Esophagus squamous epithelium (tissue), 5 donors: Measurements from ENCODE around the gene PRPH. TPM values are rescaled to one million over a fixed set of nuclear protein-coding genes. Genes with fewer than 3 reads are reported as not detected.
"Not testable (repeated sequence)": the region's sequence is repeated elsewhere in the genome, so short reads cannot be mapped to it uniquely, and the experiment has no call there.

Experiments
- DNase-seq: peaks from one replicate; lab custom pipeline; 2025; lab: John Stamatoyannopoulos, UW
- H3K27ac ChIP-seq, 4 donors: fragments of 200-600 bp; sonication (generic); one replicate each; pipeline ENCODE4 v1.5.1; 2016 to 2019; ENCODE audit warnings: mild to moderate bottlenecking in 1 of 4
- H3K27me3 ChIP-seq, 4 donors: fragments of 200-600 bp; sonication (generic); 1 replicate in 3 of 4; 2 replicates in 1 of 4; pipeline versions ENCODE4 v1.5.1 to v1.6.0; 2017 to 2021; ENCODE audit warnings: antibody characterized with exemption in 1 of 4
- H3K36me3 ChIP-seq, 3 donors: fragments of 200-600 bp; sonication (generic); one replicate each; pipeline ENCODE4 v1.5.1; 2016 to 2019
- H3K4me1 ChIP-seq, 3 donors: fragments of 200-600 bp; sonication (generic); one replicate each; pipeline ENCODE4 v1.5.1; 2017 to 2019
- H3K4me3 ChIP-seq, 4 donors: fragments of 200-600 bp; sonication (generic); 1 replicate in 3 of 4; 2 replicates in 1 of 4; pipeline ENCODE4 v1.5.1; 2016 to 2019; ENCODE audit warnings: mild to moderate bottlenecking in 2 of 4, moderate library complexity in 1 of 4
- H3K9me3 ChIP-seq, 3 donors: fragments of 200-600 bp; sonication (generic); one replicate each; pipeline ENCODE4 v1.5.1; 2016 to 2019
- CTCF ChIP-seq, 6 experiments: fragments of 450-650 bp in 4 of 6; fragments of 200-600 bp in 2 of 6; sonication (generic) in 2 of 6; IDR thresholded peaks; one replicate each; pipeline ENCODE4 v1.5.1; 2016 to 2019; ENCODE audit warnings: antibody characterized with exemption in 6 of 6, mild to moderate bottlenecking in 4 of 6, moderate library complexity in 4 of 6
- POLR2A ChIP-seq, 4 donors: fragments of 450-650 bp; IDR thresholded peaks; one replicate each; pipeline ENCODE4 v1.6.1; 2017; ENCODE audit warnings: antibody characterized with exemption in 4 of 4, mild to moderate bottlenecking in 4 of 4, moderate library complexity in 3 of 4
- WGBS, 2 donors: methylation state at CpG; one replicate each; pipeline ENCODE4 v1.1.5; 2018; 5-methylcytosine and 5-hydroxymethylcytosine counted together
- intact Hi-C: fragments of 100-400 bp; cut with DNase I; formaldehyde crosslinking; loops from one replicate; pipeline ENCODE4 v1.15.0; 2022
- total RNA-seq, 4 donors: library from RNA; depleted of rRNA; stranded (reverse); fragments of >200 nt; gene quantifications; one replicate each; pipeline ENCODE4 v1.1.0, GENCODE V29; 2016
- donor health status: DM: yes; HTN: yes; CAD: no.

Gene PRPH
- total RNA-seq, 4 donors from 2014 or later = 0.57 TPM; not detected in 3

GRCh38 chr12:49305762-49306510 is 11.0 kb downstream of the PRPH start:
- H3K9me3 ChIP-seq = no peaks in the 10 kb centered on the region
- no peak for TF ChIP-seq CTCF (IDR thresholded peaks at IDR 0.05)
- no peak for TF ChIP-seq POLR2A (IDR thresholded peaks at IDR 0.05)
- H3K27ac ChIP-seq = no peak overlapping the region
- WGBS, 2 donors = 67 to 80% methylated on average over 6 of the region's 6 CpGs
- no peaks in the 10 kb centered on the region for H3K4me1 ChIP-seq
- H3K27me3 ChIP-seq = peaks cover 0 to 74% (median 0%) of the 10 kb centered on the region in 4 donors
- no peak for DNase-seq
- H3K36me3 ChIP-seq = no peaks in the 10 kb centered on the region
- no peak overlapping the region for H3K4me3 ChIP-seq
- intact Hi-C loops = no loop called here

- H3K27ac ChIP-seq = no peak overlapping the region
- DNase-seq = no peak
- peaks cover 0 to 41% (median 0%) of the 10 kb centered on the region in 4 donors for H3K27me3 ChIP-seq
- no peaks in the 10 kb centered on the region for H3K9me3 ChIP-seq
- TF ChIP-seq CTCF (IDR thresholded peaks at IDR 0.05) (no peak), POLR2A (IDR thresholded peaks at IDR 0.05) (no peak)
- no peaks in the 10 kb centered on the region for H3K4me1 ChIP-seq
- intact Hi-C loops = no loop called here
- H3K4me3 ChIP-seq = no peak overlapping the region
- H3K36me3 ChIP-seq = no peaks in the 10 kb centered on the region
- 81 to 85% methylated on average over 7 of the region's 7 CpGs for WGBS, 2 donors
These were observed 14.4 kb downstream of the PRPH start for GRCh38 chr12:49309386-49309785.

GRCh38 chr12:49310451-49311000 is 15.6 kb downstream of the PRPH start:
- H3K36me3 ChIP-seq, intact Hi-C loops, H3K4me1 ChIP-seq, H3K9me3 ChIP-seq, H3K27ac ChIP-seq, DNase-seq, H3K4me3 ChIP-seq: not testable (repeated sequence)
- 73 to 80% methylated on average over 1 to 2 of the region's 3 CpGs for WGBS, 2 donors
- peaks cover 0 to 32% (median 0%) of the 10 kb centered on the region in 4 donors for H3K27me3 ChIP-seq

GRCh38 chr12:49314811-49315210 is 19.9 kb downstream of the PRPH start:
- WGBS, 2 donors = 71 to 86% methylated on average over 1 of the region's 1 CpG
- H3K9me3 ChIP-seq = no peaks in the 10 kb centered on the region
- no peak overlapping the region for H3K27ac ChIP-seq
- no peak for TF ChIP-seq CTCF (IDR thresholded peaks at IDR 0.05)
- no peak for TF ChIP-seq POLR2A (IDR thresholded peaks at IDR 0.05)
- intact Hi-C loops = no loop called here
- no peak overlapping the region for H3K4me3 ChIP-seq
- H3K27me3 ChIP-seq = peaks cover 0 to 4% (median 0%) of the 10 kb centered on the region in 4 donors
- DNase-seq = no peak
- H3K36me3 ChIP-seq = no peaks in the 10 kb centered on the region
- peaks cover 0 to 9% (median 0%) of the 10 kb centered on the region in 3 donors for H3K4me1 ChIP-seq

GRCh38 chr12:49317118-49317517 is 22.2 kb downstream of the PRPH start:
- H3K27ac ChIP-seq, intact Hi-C loops, H3K27me3 ChIP-seq, H3K36me3 ChIP-seq, H3K9me3 ChIP-seq, DNase-seq, H3K4me3 ChIP-seq: not testable (repeated sequence)
- H3K4me1 ChIP-seq = peaks cover 0 to 14% (median 2%) of the 10 kb centered on the region in 3 donors
- WGBS, 2 donors = 88 to 93% methylated on average over 10 of the region's 10 CpGs

GRCh38 chr12:49320411-49321103 is 25.6 kb downstream of the PRPH start:
- H3K27me3 ChIP-seq, intact Hi-C loops, H3K9me3 ChIP-seq, H3K4me3 ChIP-seq, H3K36me3 ChIP-seq, DNase-seq, H3K27ac ChIP-seq: not testable (repeated sequence)
- 88 to 92% methylated on average over 9 of the region's 9 CpGs for WGBS, 2 donors
- peaks cover 8 to 24% (median 12%) of the 10 kb centered on the region in 3 donors for H3K4me1 ChIP-seq
